ENCODE data around the gene SUGCT. TPM values are rescaled to one million over a fixed set of nuclear protein-coding genes. Genes with fewer than 3 reads are reported as not detected.

SUGCT gene
- total and polyA plus RNA-seq, 8 donors = 0.73 to 1.9 (median 1.2) TPM

GRCh38 chr7:40795607-40796006, 660.8 kb downstream of the SUGCT start:
- no peak for FAIRE-seq
- no peak for TF ChIP-seq CTCF (IDR thresholded peaks at IDR 0.05)

GRCh38 chr7:40796723-40797122, 661.9 kb downstream of the SUGCT start:
- H3K9me3 ChIP-seq = no peaks in the 10 kb centered on the region
- FAIRE-seq (no peak), DNase-seq (no peak), ATAC-seq (no peak)
- no peak overlapping the region for H3K27ac ChIP-seq
- no peaks in the 10 kb centered on the region for H3K36me3 ChIP-seq
- intact Hi-C loops (cut with DNase I) = no loop called here
- no peak for TF ChIP-seq CTCF (IDR thresholded peaks at IDR 0.05)
- H3K27me3 ChIP-seq = no peaks in the 10 kb centered on the region
- 46 to 58% methylated on average over 1 of the region's 1 CpG for WGBS, 2 donors
- H3K4me1 ChIP-seq = no peaks in the 10 kb centered on the region
- H3K4me3 ChIP-seq = no peak overlapping the region

More at GRCh38 chr7:40795607-40796006, 660.8 kb downstream of the SUGCT start:
- no peak for ATAC-seq
- Histone ChIP-seq H3K9me3 (no peaks in the 10 kb centered on the region), H3K27me3 (no peaks in the 10 kb centered on the region), H3K4me1 (no peaks in the 10 kb centered on the region), H3K36me3 (no peaks in the 10 kb centered on the region), H3K4me3 (no peak overlapping the region), H3K27ac (no peak overlapping the region)
- 77 to 95% methylated on average over 1 of the region's 1 CpG for WGBS, 2 donors
- no peak for DNase-seq
- intact Hi-C loops (cut with DNase I) = no loop called here

- no peaks in the 10 kb centered on the region for H3K9me3 ChIP-seq
- no peaks in the 10 kb centered on the region for H3K36me3 ChIP-seq
- DNase-seq (no peak), FAIRE-seq (no peak), ATAC-seq (no peak)
- no peak overlapping the region for H3K27ac ChIP-seq
- no peak for TF ChIP-seq CTCF (IDR thresholded peaks at IDR 0.05)
- no peaks in the 10 kb centered on the region for H3K4me1 ChIP-seq
- H3K27me3 ChIP-seq = no peaks in the 10 kb centered on the region
- intact Hi-C loops (cut with DNase I) = no loop called here
- H3K4me3 ChIP-seq = no peak overlapping the region
- 92 to 94% methylated on average over 2 of the region's 2 CpGs for WGBS, 2 donors
Observed at GRCh38 chr7:40798613-40799012, 663.8 kb downstream of the SUGCT start.

- TF ChIP-seq CTCF (IDR thresholded peaks at IDR 0.05) = no peak
- 67 to 76% methylated on average over 8 of the region's 8 CpGs for WGBS, 2 donors
- DNase-seq (no peak), FAIRE-seq (no peak), ATAC-seq (no peak)
- H3K4me1 ChIP-seq = no peaks in the 10 kb centered on the region
- H3K9me3 ChIP-seq = no peaks in the 10 kb centered on the region
- intact Hi-C loops (cut with DNase I) = no loop called here
- H3K27me3 ChIP-seq = no peaks in the 10 kb centered on the region
- no peaks in the 10 kb centered on the region for H3K36me3 ChIP-seq
- no peak overlapping the region for H3K4me3 ChIP-seq
- no peak overlapping the region for H3K27ac ChIP-seq
Observed at GRCh38 chr7:40799493-40800403, 664.9 kb downstream of the SUGCT start.

- intact Hi-C loops (cut with DNase I) = no loop called here
- Histone ChIP-seq H3K36me3 (no peaks in the 10 kb centered on the region), H3K27me3 (no peaks in the 10 kb centered on the region), H3K27ac (no peak overlapping the region), H3K4me3 (no peak overlapping the region), H3K4me1 (no peaks in the 10 kb centered on the region), H3K9me3 (no peaks in the 10 kb centered on the region)
- DNase-seq = no peak
- no peak for FAIRE-seq
- TF ChIP-seq CTCF (IDR thresholded peaks at IDR 0.05) = no peak
- no peak for ATAC-seq
Observed at GRCh38 chr7:40800771-40801170, 666.0 kb downstream of the SUGCT start.
